B cell (primary cell): ENCODE results near the gene TMEM239. TPM values are rescaled to one million over a fixed set of nuclear protein-coding genes. Genes with fewer than 3 reads are reported as not detected.

ENCODE experiments used
- ATAC-seq: fragments of 200-7000 bp; cut with Tn5 transposase; one replicate; pipeline ENCODE4 v1.10.0; 2021; ENCODE audit warnings: low read depth, mild to moderate bottlenecking, moderate number of reproducible peaks, moderate library complexity
- CTCF ChIA-PET: fragments of 350-600 bp; sonication (Branson Sonifier 250); formaldehyde crosslinking; loops from one replicate; lab custom pipeline; 2021; ENCODE audit warnings: antibody characterized with exemption, inconsistent platforms; lab: Charles Lee
- POLR2A ChIA-PET: fragments of 350-600 bp; sonication (Branson Sonifier 250); formaldehyde crosslinking; loops from one replicate; lab custom pipeline; 2021; ENCODE audit warnings: antibody characterized with exemption; lab: Charles Lee
- DNase-seq: peaks from one replicate; pipeline ENCODE4 v3.0.0; 2013
- H2AFZ ChIP-seq: 2 replicates; pipeline ENCODE4 v1.6.1; 2012; ENCODE audit warnings: mild to moderate bottlenecking, low read depth, low read length; ENCODE audit not compliant: insufficient read depth, poor library complexity, severe bottlenecking
- H3K27ac ChIP-seq, 2 donors: 1 replicate in 1 of 2; 2 replicates in 1 of 2; pipeline ENCODE4 v1.5.1; 2012 to 2013; ENCODE audit warnings: low read length in 2 of 2, mild to moderate bottlenecking in 2 of 2, moderate library complexity in 1 of 2
- H3K27me3 ChIP-seq, 4 experiments: fragments of 200-600 bp in 1 of 4; sonication (generic) in 1 of 4; replicated peaks in 1 of 4; 1 replicate in 2 of 4; 2 replicates in 2 of 4; pipeline versions ENCODE4 v1.6.1 to v1.7.0; 2013 to 2016; ENCODE audit warnings: low read length in 3 of 4, mild to moderate bottlenecking in 2 of 4, mixed read lengths in 1 of 4, moderate library complexity in 1 of 4; ENCODE audit not compliant: insufficient read depth in 4 of 4, control insufficient read depth in 3 of 4; ENCODE audit errors: control extremely low read depth in 1 of 4
- H3K36me3 ChIP-seq, 2 experiments: replicated peaks in 1 of 2; 1 replicate in 1 of 2; 2 replicates in 1 of 2; pipeline versions ENCODE4 v1.6.1 to v1.7.1; 2013; ENCODE audit warnings: low read length in 1 of 2; ENCODE audit not compliant: insufficient read depth in 2 of 2, control insufficient read depth in 1 of 2; ENCODE audit errors: control extremely low read depth in 1 of 2, extremely low read depth in 1 of 2
- H3K4me1 ChIP-seq, 2 donors: fragments of 200-600 bp in 1 of 2; sonication (generic) in 1 of 2; 1 replicate in 1 of 2; 2 replicates in 1 of 2; pipeline versions ENCODE4 v1.5.1 to v1.6.1; 2013 to 2017; ENCODE audit warnings: low read length in 2 of 2; ENCODE audit not compliant: control insufficient read depth in 2 of 2, insufficient read depth in 2 of 2
- H3K4me2 ChIP-seq: replicated peaks from 2 replicates; pipeline ENCODE3; 2012; ENCODE audit warnings: mild to moderate bottlenecking, low read depth, low read length; ENCODE audit not compliant: poor library complexity, severe bottlenecking
- H3K4me3 ChIP-seq, 5 experiments: fragments of 200-600 bp in 1 of 5; sonication (generic) in 1 of 5; 1 replicate in 3 of 5; 2 replicates in 2 of 5; pipeline versions ENCODE4 v1.5.1 to v1.7.0; 2011 to 2016; ENCODE audit warnings: low read length in 4 of 5, mild to moderate bottlenecking in 4 of 5, low read depth in 2 of 5, control low read depth in 1 of 5, moderate library complexity in 1 of 5; ENCODE audit not compliant: insufficient read depth in 1 of 5; ENCODE audit errors: control extremely low read depth in 1 of 5, extremely low read depth in 1 of 5
- H3K79me2 ChIP-seq: fragments of 200-600 bp; sonication (generic); one replicate; pipeline ENCODE4 v1.6.0; 2016; ENCODE audit warnings: low read length; ENCODE audit not compliant: control insufficient read depth, insufficient read depth
- H3K9ac ChIP-seq: fragments of 200-600 bp; sonication (generic); 2 replicates; pipeline ENCODE4 v1.6.1; 2017; ENCODE audit warnings: mild to moderate bottlenecking, low read length, moderate library complexity
- H3K9me3 ChIP-seq, 3 donors: one replicate each; pipeline versions ENCODE4 v1.6.1 to v1.7.1; 2013; ENCODE audit warnings: low read length in 2 of 3; ENCODE audit not compliant: control insufficient read depth in 2 of 3, insufficient read depth in 1 of 3; ENCODE audit errors: control extremely low read depth in 1 of 3
- H4K20me1 ChIP-seq: 2 replicates; pipeline ENCODE4 v1.6.0; 2012; ENCODE audit warnings: mild to moderate bottlenecking, low read length; ENCODE audit not compliant: insufficient read depth, control insufficient read depth, poor library complexity, severe bottlenecking
- H3K27ac Mint-ChIP-seq: one replicate; pipeline ENCODE4 v1.8.0; 2021; ENCODE audit warnings: mixed read lengths
- H3K27me3 Mint-ChIP-seq: one replicate; pipeline ENCODE4 v1.8.0; 2021; ENCODE audit warnings: mixed read lengths
- H3K4me1 Mint-ChIP-seq: one replicate; pipeline ENCODE4 v1.8.0; 2021; ENCODE audit warnings: mixed read lengths
- H3K4me3 Mint-ChIP-seq: one replicate; pipeline ENCODE4 v1.8.0; 2021; ENCODE audit warnings: mixed read lengths
- H3K9me3 Mint-ChIP-seq: one replicate; pipeline ENCODE4 v1.8.0; 2022; ENCODE audit warnings: mixed read lengths; ENCODE audit not compliant: insufficient read depth
- EZH2 ChIP-seq: IDR thresholded peaks from 2 replicates; pipeline ENCODE4 v1.6.1; 2012; ENCODE audit warnings: borderline replicate concordance, low read depth, mild to moderate bottlenecking, moderate library complexity, low read length; ENCODE audit not compliant: insufficient read depth, poor library complexity, severe bottlenecking
- WGBS: methylation state at CpG from one replicate; pipeline ENCODE4 v1.1.5; 2013; ENCODE audit warnings: missing lambda C conversion rate; ENCODE audit not compliant: insufficient coverage; 5-methylcytosine and 5-hydroxymethylcytosine counted together
- intact Hi-C: fragments of 100-400 bp; cut with micrococcal nuclease; formaldehyde crosslinking; loops from one replicate; pipeline ENCODE4 v1.10.0; 2022
- polyA plus RNA-seq: library from polyadenylated mRNA; depleted of rRNA; stranded (reverse); fragments of >200 nt; gene quantifications from 2 replicates; pipeline ENCODE4 v1.2.3, GENCODE V29; 2012
- total RNA-seq, 2 donors: library from RNA; stranded (reverse); fragments of 120-200 nt in 1 of 2; gene quantifications; 1 replicate in 1 of 2; 2 replicates in 1 of 2; pipeline versions ENCODE4 v1.2.3 to v1.2.4, GENCODE V29; 2013 to 2022
- TF ChIP-seq, protein P1 (sequence below): fragments of 200-600 bp; IDR thresholded peaks from one replicate; pipeline ENCODE4 v1.8.0; 2022; ENCODE audit warnings: antibody characterized with exemption, mild to moderate bottlenecking

The TMEM239 gene
- total and polyA plus RNA-seq, 2 donors (not counting 1 experiment from before 2014, with no cell fraction given) = not detected

DNA sequence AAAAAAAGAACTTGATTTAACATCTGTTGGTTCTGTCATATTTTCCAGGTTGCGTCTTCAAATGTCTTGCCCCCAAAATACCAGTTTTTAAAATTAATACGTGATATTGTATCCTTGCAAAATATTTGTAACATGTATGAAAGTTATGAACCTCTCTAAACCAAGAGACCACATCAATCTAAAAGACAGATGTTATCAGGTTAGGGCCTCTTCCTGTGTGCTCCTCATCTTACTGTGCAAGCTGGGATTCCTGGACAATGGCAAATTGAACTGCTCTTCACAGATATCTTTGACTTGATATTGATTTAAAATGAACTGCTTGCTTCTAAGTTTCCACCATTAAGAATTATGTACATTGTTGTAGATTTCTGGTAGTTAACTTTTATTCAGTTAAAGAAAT is 9.6 kb downstream of the TMEM239 start:
- Histone ChIP-seq H3K9ac (no peak overlapping the region), H4K20me1 (no peaks in the 10 kb centered on the region), H3K4me2 (no peak overlapping the region), H3K27me3 (peaks cover 0 to 19% (median 16%) of the 10 kb centered on the region in 4 experiments), H3K36me3 (no peaks in the 10 kb centered on the region), H3K4me3 (no peak overlapping the region), H3K9me3 (peaks cover 0 to 1% (median 0%) of the 10 kb centered on the region in 3 donors), H3K4me1 (peaks cover 0 to 6% of the 10 kb centered on the region in 2 donors), H3K27ac (no peak overlapping the region), H3K79me2 (no peaks in the 10 kb centered on the region), H2AFZ (no peak overlapping the region)
- TF ChIP-seq, protein P1, sequence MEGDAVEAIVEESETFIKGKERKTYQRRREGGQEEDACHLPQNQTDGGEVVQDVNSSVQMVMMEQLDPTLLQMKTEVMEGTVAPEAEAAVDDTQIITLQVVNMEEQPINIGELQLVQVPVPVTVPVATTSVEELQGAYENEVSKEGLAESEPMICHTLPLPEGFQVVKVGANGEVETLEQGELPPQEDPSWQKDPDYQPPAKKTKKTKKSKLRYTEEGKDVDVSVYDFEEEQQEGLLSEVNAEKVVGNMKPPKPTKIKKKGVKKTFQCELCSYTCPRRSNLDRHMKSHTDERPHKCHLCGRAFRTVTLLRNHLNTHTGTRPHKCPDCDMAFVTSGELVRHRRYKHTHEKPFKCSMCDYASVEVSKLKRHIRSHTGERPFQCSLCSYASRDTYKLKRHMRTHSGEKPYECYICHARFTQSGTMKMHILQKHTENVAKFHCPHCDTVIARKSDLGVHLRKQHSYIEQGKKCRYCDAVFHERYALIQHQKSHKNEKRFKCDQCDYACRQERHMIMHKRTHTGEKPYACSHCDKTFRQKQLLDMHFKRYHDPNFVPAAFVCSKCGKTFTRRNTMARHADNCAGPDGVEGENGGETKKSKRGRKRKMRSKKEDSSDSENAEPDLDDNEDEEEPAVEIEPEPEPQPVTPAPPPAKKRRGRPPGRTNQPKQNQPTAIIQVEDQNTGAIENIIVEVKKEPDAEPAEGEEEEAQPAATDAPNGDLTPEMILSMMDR = no peak
- TF ChIP-seq EZH2 = no peak
- WGBS = no CpG with 5 or more reads among the region's 2 CpGs
- Mint-ChIP-seq H3K4me3 (no peak overlapping the region), H3K27me3 (peaks cover 44% of the 10 kb centered on the region), H3K4me1 (peaks cover 9% of the 10 kb centered on the region), H3K27ac (no peak overlapping the region), H3K9me3 (no peaks in the 10 kb centered on the region)
- CTCF ChIA-PET = no interaction called here
- DNase-seq (no peak), ATAC-seq (no peak)
- intact Hi-C loops = no loop called here
- POLR2A ChIA-PET = no interaction called here

GRCh38 chr20:2826655-2827054 is 10.5 kb downstream of the TMEM239 start:
- H2AFZ ChIP-seq = no peak overlapping the region
- ATAC-seq (no peak), DNase-seq (no peak)
- Mint-ChIP-seq H3K4me3 (no peak overlapping the region), H3K27ac (no peak overlapping the region), H3K4me1 (peaks cover 7% of the 10 kb centered on the region), H3K27me3 (peaks cover 41% of the 10 kb centered on the region), H3K9me3 (no peaks in the 10 kb centered on the region)
- H3K9me3 ChIP-seq = peaks cover 0 to 1% (median 0%) of the 10 kb centered on the region in 3 donors
- TF ChIP-seq EZH2 = no peak
- TF ChIP-seq, protein P1 = no peak
- peaks cover 0 to 4% of the 10 kb centered on the region in 2 donors for H3K4me1 ChIP-seq
- peaks cover 0 to 15% (median 9%) of the 10 kb centered on the region in 4 experiments for H3K27me3 ChIP-seq
- POLR2A ChIA-PET = no interaction called here
- WGBS = no CpG with 5 or more reads among the region's 4 CpGs
- H3K4me3 ChIP-seq = no peak overlapping the region
- no peak overlapping the region for H3K27ac ChIP-seq
- no peaks in the 10 kb centered on the region for H3K79me2 ChIP-seq
- CTCF ChIA-PET = no interaction called here
- no peak overlapping the region for H3K9ac ChIP-seq
- intact Hi-C loops = no loop called here
- H3K4me2 ChIP-seq = no peak overlapping the region
- H4K20me1 ChIP-seq = no peaks in the 10 kb centered on the region
- H3K36me3 ChIP-seq = no peaks in the 10 kb centered on the region
